HK-2 (cell line): ENCODE data around the gene TMEM164.

Source experiments
- DNase-seq: peaks from one replicate; pipeline ENCODE4 v3.0.0-alpha.2; 2018; ENCODE audit not compliant: unreplicated experiment

TMEM164 gene

DNA sequence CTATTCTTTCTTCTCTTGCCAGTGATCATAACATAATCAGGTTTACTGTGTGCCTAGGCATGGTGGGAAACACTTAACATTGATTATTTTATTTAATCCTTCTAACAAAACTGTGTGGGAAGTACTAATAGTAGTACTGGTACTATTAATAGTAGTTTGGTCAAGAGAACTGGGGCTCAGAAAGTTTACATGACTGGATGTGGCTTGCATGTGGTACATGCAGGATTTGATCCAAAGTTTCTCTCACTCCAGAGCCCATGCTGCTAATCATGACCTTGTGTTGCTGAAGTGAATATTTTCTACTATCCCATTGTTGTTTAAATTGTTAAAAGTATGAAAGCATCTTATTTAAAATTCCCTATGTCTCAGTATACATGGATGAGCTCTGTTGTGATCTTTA, 78.4 kb downstream of the TMEM164 start:
- no peak for DNase-seq

DNA sequence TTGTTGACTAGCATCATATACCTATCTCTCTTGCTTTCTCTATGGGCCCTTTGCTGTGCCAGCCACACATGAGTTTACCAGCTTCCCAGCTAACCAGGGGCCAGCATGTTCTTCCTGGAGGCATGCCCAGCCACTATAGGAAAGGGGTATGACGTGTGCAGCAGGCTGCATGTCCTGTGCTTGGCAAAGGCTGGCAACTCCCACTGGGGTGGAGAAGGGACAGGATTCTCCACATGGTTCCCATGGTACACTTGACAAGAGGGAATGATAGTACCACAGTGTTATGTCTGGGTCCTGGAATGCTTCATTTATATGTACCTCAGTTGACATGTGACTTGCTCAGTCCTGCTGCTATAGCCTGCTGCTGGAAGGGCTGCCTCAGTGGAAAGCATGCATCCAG, 78.8 kb downstream of the TMEM164 start:
- no peak for DNase-seq

DNA sequence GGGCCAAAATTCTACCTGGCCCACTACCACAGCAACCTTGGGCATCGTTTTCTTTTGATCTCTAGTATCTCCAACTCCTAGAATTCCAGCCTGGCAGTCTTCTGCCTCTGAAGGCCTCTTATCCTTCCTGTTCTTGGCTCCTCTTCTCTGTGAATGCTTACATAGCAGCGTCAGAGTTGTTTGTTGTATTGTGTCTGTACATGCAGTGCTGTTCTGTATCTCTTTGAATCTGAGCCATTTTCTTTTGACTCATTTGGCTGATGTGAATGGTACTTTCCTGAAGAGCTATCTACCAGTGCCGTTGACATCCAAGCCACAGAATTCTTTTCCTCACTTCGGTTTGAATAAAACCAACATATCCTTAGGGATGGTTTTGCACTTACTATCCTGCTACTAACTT, 79.2 kb downstream of the TMEM164 start:
- DNase-seq: no peak

DNA sequence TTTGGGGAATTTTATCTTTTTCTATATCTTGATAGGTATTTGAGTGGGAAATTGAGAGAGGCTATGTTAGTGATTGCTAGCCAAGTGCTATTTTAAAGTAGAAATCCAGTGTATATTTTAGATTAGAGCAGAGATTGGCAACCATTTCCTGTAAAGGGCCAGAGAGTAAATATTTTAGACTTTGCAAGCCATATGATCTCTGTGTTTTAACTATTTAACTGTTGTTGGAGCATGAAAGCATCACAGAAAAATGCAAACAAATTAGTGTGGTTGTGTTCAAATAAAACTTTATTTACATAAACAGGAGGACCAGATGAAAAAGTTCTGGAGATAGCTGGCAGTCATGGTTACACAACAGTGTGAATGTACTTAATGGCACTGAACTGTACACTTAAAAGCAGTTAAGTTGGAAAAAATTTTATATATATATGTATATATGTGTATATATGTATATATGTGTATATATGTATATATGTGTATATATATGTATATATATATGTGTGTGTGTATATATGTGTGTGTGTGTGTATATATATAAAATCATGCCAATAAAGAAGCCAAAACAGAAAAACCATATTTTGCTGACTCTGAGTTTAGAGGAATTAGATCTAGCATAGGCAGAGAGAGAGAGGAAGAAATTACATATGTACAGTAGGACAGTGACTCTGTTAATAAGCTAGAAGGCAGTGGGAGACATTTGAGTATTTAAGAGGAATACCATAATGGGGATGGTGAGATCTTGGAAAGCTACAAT, 83.4 kb downstream of the TMEM164 start:
- no peak for DNase-seq

DNA sequence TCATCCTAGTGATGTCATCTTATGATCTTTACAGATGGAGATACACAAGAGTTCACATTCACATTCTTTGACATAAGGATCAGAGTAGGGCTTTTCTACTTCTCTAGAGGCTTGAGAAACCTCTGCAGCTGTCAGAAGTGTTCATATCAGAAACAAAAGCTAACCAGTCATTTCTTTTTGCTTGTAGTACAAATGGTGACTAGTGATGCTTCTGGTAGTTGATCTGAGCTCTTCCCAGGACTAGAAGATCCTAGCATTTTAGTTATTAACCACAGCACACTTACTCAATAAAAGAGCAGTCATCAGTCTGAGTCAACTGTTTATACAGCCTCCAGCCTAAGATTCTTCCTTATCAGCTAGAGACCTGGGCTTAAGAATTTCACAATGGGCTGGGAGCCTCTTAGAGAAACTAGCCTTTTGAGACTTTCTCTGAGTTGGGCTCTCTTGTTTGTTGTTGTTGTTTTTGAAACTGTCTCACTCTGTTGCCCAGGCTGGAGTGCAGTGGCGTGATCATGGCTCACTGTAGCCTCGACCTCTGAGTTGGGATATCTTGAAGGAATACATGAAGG, 84.1 kb downstream of the TMEM164 start:
- no peak for DNase-seq

DNA sequence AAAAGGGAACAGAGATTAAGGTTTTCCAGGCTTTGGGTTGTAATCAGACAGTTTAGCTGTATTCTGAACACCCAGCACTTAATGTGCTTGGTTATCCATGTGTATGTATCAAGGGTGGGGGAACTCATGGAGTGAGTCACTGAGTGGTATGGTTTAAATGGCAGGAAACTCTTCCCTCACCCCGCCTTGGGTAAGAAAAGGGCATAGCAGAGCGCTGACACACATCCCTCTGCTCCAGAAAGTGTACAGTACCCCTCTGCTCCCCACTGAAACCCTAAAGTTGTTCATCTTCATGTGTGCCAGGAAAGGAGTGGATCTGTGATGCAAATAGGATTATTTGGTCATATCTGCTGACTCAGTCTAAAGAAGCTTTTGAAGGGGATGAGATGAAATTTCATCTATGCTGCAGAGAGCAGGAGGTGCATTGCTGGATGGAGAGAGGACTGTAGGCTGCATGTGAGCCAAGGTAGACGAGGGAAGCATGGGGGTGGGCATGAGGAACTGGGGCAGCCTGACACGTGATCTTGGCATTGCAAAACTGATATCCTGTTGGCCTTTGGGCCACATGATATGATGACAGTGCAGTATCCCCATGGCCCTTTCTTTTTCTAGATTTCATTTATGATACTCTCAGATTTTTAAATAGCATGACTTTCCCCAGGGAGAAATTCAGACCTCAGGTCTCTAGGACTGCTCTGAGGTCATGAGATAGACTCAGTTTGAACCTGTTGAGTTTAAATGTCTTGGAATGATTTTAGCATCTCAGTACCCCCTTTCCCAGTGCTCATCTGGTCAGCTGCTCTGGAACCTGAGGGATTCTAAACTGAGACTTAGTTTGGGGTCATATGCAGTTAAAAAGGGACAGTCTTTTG, 84.8 kb downstream of the TMEM164 start:
- peak; percentile 59 for DNase-seq

GRCh38 chrX:110089656-110090403, 86.9 kb downstream of the TMEM164 start:
- DNase-seq: peak; percentile 11

DNA sequence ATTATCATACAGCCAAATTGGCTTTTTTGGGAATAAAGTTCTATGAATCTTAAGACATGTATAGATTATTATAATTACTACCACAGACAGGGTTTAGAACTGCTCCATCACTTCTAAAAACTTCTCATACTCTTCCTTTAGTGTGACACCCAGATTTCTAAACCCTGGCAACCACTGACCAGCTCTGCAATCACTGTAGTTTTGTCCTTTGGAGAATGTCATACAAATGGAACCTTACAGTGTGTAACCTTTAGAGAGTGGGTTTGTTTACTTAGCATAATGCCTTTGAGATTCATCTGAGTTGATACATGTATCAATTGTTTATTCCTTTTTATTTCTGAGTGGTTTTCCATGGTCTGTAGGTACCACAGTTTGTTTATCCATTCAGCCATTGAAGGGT, 95.0 kb downstream of the TMEM164 start:
- no peak for DNase-seq

DNA sequence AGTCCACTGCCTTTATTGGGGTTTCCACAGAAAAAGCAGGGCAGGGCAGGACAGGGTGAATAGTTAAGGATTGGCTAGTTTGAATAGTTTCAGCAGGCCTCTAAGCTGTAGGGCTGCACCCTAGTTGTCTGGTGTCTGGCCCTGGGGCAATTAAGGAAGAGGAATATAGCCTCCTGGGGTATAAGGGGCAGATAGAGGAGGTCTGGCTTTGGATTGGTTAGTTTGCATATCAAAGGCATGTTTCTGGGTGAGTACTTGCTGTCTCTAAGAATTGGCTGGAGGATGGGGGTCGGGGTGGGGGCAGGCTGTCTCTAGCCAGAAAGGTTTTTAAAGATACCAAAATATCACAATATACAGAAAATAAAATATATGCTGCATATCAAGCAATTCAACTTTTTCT, 100.4 kb downstream of the TMEM164 start:
- no peak for DNase-seq

GRCh38 chrX:110104078-110104477, 101.2 kb downstream of the TMEM164 start:
- DNase-seq: no peak

DNA sequence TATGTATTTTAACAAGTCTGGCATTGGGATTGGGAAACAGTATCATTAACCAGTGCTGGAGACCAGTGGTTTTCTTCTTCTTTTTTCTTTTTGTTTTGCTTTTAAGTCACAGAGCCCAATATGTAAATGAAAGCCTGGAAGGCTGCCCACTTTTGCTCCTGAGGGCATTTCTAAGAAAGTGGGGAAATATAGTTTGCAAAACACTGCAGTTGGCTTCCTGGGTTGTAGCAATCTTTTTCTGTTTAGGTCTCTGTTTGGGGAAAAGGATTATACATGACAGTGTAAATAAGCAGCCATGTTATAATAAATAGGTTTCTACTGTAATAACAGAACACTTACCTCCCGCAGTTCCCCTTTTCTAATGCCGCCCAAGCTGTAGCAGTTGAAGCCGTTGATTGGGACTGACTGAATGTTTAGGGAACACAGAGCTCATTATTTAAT, 105.5 kb downstream of the TMEM164 start:
- DNase-seq: no peak

- no peak for DNase-seq
Observed at GRCh38 chrX:110114260-110114776, 111.4 kb downstream of the TMEM164 start.

GRCh38 chrX:110116066-110116980, 113.4 kb downstream of the TMEM164 start:
- no peak for DNase-seq

- no peak for DNase-seq
Observed at GRCh38 chrX:110118530-110118929, 115.6 kb downstream of the TMEM164 start.

- DNase-seq: no peak
Observed at GRCh38 chrX:110119480-110119879, 116.6 kb downstream of the TMEM164 start.

- DNase-seq: no peak
Observed at GRCh38 chrX:110120025-110120424, 117.1 kb downstream of the TMEM164 start.

- DNase-seq: no peak
Observed at GRCh38 chrX:110123331-110123782, 120.4 kb downstream of the TMEM164 start.

DNA sequence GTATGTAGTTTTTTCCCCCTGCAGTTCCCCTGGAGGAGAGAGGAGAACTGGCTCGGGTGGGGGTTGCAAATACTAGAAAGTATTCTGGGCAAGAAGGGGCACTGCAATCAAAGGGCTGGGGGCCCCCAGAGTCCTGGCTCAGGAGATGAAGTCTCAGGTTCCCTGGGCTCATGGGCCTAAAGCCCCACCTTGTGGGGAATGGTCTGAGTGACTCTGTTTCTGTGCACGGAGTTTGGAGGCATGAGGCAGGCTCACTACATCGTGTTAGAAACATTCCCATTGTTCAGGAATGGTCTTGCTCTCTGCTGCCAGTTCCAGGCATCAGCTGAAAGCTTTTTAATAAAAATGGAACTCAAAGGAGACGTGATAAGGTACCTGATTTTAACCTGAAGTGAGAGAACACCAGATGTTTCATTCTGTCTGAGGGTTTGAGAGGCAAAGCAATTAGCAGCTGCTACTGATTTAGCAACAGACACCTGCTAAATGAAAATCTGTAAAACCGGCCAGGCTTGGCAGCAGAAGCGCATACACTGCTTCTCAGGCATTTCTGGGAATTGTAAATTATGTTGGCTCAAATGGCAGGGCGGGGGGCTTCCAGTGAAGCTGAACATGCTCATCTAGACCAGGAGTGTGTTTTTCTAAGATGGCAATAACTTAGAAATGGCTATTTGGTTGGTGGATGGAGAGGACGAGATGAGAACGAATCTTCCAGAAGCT, 122.7 kb downstream of the TMEM164 start:
- no peak for DNase-seq

- no peak for DNase-seq
Observed at GRCh38 chrX:110131031-110131430, 128.1 kb downstream of the TMEM164 start.
